Stimulated activated CD8-positive, alpha-beta memory T cell treated with anti-CD3 and anti-CD28 coated beads, Interleukin-15, amount 100 ng/mL, for 24 hours (primary cell): ENCODE measurements around the gene TBPL2.
"Not testable (repeated sequence)": the region's sequence is repeated elsewhere in the genome, so short reads cannot be mapped to it uniquely, and the experiment has no call there.

Source experiments
- DNase-seq: peaks from one replicate; pipeline ENCODE4 v3.0.0-alpha.2; 2020; ENCODE audit warnings: low read depth

Gene TBPL2

DNA sequence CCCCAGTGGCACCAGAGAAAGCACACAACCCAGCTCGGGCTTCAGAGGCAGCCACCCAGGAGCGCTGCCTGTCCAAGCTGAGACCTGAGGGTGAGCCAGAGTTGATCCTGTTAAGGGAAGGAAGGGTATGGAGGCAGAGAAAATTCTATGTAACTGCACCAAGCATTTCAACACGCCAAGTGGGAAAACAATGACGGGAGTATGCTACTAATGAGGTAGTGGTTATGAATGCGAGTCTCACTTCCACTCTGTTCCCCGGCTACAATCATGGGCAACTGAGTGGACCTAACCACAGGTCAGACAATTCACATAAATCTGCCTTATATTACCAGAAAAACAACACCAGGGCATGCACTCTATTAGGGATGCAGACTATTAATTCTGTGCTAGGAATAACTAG lies 38.7 kb downstream of the TBPL2 start:
- DNase-seq, result no peak

DNA sequence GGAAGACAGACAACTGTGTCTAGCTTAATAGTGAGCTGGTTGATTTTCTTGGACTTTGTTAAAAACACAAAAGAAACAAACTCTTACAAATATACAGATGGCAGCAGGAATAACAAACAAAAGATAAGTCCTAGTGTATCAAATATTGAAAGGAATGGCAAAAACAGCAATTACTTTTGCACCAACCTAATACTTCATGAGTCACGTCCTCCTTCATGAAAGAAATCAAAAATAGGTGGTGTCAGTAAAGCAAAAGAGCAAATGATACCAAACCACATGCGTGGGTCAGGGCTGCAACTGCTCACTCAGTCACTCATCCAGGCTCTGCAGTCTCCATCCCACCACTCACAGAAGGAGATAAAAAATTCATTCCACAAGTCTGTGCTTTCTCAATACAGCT lies 40.6 kb downstream of the TBPL2 start:
- no peak for DNase-seq

DNA sequence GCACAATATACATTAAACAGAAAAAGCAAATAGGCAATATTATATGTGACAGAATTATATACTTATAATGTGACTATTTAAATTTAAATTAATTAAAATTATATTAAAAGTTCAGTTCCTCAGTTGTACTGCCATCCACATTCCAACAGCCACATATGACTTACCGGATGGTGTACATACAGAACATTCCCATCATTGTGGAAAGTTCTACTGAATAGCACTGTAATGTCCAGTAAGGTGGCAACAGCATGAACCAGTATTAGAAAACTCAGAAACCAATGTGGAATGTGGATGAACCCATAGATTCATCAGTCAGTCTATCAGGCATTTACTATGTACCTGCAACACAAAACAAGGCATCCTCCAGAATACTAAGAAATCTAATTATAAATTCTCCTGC lies 41.2 kb downstream of the TBPL2 start:
- DNase-seq, result no peak

DNA sequence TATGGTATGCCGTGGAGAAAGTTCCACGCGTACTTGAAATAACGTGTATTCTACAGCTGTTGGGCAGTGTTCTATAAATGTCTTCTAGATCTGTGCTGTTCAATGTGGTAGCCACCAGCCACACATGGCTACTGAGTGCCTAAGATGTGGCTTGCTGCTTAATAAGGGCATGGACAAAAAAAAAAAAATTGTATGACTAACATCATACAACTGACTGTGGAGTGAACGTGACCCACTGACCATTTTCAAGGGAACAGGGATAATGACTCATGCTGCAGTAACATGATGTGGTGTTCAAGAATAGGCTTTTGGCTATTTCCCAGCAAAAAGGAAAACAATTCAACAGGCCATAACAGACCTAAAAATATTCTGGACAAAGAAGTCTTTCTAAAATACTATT lies 41.7 kb downstream of the TBPL2 start:
- DNase-seq, result no peak

GRCh38 chr14:55389330-55389729 lies 51.1 kb downstream of the TBPL2 start:
- no peak for DNase-seq

GRCh38 chr14:55388160-55388559 lies 52.3 kb downstream of the TBPL2 start:
- no peak for DNase-seq

DNA sequence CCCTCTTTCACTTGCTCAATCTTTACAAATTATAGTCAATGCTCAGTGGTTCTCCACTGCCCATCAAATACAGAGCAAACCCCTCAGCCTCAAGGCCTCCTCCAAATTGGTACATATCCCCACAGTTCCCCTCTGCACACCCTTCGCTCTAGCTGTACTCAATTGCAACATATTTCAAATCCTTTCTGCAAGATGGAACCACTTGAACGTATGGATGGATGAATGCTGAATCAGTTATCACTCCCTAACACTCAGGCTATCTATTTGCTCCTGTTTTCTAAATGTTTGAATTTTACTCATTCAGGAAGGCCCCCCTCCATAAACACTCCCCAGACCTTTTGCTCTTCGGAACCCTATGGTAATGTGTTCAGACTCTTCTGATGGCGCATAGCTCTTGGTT lies 53.3 kb downstream of the TBPL2 start:
- DNase-seq, result no peak

DNA sequence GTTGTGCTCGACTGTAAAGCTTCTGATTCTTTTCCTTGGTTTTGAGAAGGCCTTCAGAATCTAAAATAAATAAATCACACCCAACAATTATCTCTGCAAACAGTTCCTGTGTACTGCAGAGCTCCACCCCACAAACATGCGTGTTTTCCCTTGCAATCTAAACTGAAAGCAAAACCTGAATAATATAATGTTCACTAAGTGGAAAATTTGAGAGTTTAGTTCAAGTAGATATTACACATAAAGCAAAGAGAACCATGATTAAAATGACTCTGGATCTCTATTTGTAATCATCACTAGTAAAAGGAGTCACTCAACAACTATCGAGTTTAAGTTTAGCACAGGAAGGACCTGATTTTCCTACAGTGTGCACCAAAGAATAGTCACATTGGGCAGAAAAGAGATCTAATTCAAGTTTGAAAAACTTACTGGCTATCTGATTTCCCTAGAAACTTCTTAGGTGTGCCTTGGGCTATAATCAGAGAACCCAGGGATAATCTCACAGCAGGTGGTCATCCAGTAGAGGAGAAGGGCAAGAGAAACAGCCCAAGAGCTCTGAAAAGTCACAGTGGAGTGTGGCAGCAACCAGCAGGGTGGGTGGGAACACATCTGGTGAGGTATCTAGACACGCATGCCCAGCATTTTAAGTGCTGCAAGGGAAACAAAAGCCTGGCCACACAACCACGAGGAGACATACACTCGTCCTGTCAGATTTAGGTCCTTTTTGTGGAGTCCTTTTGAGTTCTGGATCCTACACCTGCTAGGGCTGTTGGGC lies 54.2 kb downstream of the TBPL2 start:
- no peak for DNase-seq

- no peak for DNase-seq
Observed at GRCh38 chr14:55384536-55384935, 55.9 kb downstream of the TBPL2 start.

DNA sequence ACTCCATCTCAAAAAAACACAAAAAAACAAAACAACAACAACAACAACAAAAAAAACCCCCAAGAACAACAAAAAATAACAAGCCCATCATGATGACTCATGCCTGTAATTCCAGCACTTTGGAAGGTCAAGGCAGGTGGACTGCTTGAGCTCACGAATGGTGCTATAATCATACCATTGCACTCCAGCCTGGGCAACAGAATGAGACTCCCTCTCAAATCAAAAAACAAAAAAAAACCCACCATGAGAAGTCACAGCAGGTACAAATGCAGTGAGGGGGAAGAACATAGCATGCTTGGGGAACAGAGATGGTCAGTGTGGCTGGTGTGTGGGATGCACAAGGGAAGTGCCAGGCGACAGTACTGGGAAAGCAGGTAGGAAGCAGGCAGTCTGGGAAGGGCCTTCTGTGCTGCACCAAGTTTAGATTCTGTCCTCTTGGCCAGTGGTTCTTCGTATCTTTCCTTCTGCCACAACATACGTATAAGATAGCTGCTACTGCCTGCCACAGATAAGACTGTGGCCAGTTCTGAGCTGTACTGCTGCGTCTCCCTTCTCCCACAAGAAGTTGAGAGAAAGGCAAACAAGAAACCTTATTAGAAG lies 56.8 kb downstream of the TBPL2 start:
- DNase-seq, result no peak

- DNase-seq, result not testable (repeated sequence)
Observed at GRCh38 chr14:55383056-55383466, 57.4 kb downstream of the TBPL2 start.

DNA sequence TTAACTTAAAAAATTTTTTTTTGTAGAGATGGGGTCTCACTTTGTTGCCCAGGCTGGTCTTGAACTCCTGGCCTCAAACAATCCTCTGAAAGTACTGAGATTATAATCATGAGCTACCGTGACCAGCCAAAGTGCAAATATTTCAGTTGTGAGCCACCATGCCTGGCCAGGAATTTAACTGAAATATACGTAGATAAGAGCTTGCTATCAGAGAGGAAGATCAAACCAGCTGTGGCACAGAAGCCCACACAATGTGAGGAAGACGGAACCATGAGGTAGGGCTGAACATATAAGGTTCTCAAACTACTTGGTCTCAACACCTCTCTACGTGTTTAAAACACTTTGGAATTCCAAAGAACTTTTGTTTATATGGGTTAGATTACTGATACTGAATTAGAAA lies 57.9 kb downstream of the TBPL2 start:
- DNase-seq, result no peak

- DNase-seq, result no peak
Observed at GRCh38 chr14:55381561-55381960, 58.9 kb downstream of the TBPL2 start.

GRCh38 chr14:55381040-55381439 lies 59.4 kb downstream of the TBPL2 start:
- DNase-seq, result no peak

- DNase-seq, result no peak
Observed at GRCh38 chr14:55377236-55377635, 63.2 kb downstream of the TBPL2 start.

GRCh38 chr14:55374771-55375170 lies 65.6 kb downstream of the TBPL2 start:
- DNase-seq, result no peak

DNA sequence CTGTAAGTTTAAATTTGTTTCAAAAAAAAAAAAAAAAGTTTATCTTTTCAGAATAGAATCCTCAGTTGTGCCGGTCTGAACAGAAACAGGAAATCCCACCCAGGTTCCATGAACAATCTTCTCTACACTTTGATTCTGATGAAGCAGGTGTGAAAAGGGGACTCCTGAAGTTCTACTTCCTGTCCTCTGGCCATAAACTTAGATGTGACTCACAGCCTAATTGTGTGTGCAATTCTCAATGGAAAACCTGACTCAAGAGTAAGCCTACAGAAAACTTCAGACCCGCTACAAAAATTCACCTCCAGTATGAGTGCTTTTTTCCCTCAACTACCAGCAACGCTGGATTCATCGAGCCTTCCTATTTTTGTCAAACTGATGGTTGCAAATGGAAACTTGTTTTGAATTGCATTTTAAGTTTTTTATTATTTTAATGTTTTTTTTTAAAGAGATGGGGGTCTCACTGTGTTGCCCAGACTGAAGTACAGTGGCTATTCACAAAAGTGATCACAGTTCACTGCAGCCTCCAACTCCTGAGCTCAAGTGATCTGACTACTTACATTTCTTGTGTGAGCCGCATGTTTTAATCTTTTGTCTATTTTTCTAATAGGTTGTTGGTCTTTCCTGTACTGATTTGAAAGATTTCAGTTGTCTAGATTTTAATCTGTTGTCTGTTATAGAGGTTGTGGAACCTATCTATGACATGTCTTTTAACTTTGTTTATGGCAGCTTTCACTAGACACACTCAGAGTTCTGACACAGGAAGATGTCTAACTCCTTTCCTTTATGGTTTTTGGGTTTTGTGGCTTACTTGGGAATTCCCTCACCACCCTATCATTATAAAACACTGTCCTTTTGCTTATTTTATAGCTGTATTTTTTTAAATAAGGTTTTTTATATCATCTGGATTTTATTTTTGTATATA lies 66.4 kb downstream of the TBPL2 start:
- DNase-seq, result no peak

- no peak for DNase-seq
Observed at GRCh38 chr14:55372825-55373224, 67.6 kb downstream of the TBPL2 start.

DNA sequence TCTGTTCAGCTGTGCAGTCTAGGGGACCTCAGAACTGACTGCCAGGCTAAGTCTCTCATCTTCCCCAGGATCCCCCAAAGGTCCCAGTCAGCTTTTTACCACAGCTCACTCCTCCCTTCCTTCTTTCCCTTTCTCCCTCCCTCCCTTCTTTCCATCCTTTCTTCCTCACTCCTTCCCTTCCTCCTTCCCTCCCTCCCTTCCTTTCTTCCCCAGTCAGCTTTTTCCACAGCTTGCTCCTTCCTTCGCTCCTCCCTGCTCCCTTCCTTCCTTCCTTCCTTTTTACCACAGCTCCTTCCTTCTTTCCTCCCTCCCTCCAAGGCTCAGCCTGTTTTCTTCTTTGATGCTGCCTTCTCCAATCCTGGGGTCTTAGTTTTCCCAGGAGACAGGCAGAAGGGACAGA lies 68.0 kb downstream of the TBPL2 start:
- DNase-seq, result no peak

DNA sequence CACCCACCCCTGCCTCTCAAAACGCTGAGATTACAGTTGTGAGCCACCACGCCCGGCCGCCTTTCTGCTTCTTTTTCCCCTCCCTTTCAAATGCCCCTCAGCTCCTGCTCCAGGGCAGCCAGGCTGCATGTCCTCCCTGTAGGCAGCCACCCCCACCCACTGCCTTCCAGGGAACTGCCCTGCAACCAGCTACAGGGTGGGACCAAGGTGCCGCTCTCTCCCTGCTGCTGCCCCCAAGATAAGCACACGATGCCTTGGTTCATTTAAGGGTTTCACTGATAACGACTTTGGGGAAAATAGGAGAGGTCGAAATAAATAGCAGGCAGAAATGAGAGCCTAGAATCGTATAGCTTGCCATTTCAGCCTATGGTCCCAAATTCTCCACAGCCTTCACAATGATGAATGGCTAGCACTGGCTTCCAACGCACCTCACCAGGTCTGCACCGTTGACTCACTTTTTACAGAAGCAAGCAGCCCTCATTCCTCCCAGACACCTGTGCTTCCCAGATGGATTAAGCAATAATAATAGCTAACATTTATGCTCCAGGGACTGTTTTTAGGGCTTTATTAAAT lies 69.4 kb downstream of the TBPL2 start:
- no peak for DNase-seq

DNA sequence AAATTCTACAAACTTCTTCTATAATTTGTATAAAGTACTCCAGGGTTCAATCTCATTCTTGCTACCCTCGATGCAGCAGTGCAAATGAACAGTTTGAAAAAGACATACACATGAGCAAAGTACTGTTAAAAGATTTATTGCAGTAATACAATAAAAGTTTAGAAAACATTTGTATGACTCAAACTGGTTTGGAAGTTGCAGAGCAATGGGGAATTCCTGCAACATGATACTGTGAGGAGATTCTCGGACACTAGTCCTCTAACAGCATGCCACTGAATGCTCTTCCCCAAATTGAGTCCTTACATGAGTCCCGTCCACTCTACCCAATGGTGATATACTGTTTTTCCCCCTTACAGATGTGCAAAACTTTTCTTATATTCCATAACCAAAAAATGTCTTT lies 74.1 kb downstream of the TBPL2 start:
- no peak for DNase-seq
